ENCODE data around the gene POU4F3.

Gene POU4F3

DNA sequence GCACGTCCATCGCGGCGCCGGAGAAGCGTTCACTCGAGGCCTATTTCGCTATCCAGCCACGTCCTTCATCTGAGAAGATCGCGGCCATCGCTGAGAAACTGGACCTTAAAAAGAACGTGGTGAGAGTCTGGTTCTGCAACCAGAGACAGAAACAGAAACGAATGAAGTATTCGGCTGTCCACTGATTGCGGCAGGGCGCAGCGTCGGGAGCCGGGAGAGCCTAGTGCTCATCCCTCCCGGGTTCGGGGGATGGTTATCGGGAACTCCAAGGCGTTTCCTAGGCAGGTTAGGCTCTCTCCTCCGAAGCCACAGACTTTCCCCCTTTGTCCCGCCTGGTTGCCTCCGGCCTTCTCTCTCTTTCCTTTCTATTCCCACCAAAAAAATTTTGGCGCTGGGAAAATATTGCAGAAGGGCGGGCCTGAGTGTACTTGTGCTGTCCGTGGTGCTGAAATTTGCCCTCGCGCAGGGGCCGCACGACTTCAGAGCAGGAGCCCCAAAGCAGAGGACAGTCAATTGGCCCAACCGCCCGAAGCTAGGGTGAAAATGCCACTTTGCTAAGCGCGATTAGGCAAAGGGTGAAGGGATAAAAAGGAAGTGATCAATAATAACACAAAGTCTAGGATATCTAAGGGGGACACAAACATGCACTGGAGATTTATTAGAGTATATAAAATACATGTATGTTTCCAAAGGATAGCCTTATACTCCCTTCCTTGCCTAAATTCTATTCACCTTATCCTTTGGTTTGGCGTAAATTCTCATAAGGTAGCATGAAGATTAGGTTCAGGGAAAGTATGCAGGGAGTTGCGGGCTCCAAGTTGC lies 1.8 kb downstream of the POU4F3 start:
- peak; percentile 84 for DNase-seq

DNA sequence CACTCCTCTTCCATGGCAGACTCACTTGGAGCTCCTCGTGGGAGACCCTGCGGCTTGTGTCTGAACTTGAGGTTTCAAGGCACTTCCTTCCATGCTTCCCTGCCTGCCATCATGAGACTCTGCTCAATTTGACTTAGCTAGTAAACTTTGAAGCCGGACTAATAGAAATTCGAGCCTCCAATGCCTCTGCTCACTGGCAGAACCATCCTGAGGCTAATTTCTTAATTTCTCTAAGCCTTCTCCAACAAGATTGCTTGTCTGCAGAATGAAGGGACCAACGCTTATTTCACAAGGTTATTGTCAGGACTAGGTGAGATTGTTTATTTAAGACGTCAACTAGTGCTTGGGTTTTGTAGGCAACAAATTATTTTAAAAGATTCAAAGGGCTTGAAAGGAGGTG lies 3.2 kb downstream of the POU4F3 start:
- DNase-seq = no peak

DNA sequence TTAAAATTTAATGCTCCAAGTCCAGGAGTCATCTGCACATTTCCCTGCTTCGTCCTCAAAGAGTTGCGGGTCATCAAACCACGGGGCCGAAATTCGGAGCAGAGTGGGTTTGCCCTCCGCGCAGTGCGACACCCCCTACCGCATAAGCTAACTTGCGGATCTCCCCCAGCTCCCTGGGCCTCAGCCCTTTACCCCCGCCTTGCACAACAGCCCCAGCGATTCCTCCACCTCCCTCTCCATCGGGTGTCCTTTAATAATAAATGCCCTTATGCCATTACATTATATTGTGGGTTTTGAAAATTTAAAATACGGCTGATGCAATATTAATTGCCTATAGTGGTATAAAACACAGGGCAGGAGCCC lies 3.9 kb downstream of the POU4F3 start:
- DNase-seq = no peak

DNA sequence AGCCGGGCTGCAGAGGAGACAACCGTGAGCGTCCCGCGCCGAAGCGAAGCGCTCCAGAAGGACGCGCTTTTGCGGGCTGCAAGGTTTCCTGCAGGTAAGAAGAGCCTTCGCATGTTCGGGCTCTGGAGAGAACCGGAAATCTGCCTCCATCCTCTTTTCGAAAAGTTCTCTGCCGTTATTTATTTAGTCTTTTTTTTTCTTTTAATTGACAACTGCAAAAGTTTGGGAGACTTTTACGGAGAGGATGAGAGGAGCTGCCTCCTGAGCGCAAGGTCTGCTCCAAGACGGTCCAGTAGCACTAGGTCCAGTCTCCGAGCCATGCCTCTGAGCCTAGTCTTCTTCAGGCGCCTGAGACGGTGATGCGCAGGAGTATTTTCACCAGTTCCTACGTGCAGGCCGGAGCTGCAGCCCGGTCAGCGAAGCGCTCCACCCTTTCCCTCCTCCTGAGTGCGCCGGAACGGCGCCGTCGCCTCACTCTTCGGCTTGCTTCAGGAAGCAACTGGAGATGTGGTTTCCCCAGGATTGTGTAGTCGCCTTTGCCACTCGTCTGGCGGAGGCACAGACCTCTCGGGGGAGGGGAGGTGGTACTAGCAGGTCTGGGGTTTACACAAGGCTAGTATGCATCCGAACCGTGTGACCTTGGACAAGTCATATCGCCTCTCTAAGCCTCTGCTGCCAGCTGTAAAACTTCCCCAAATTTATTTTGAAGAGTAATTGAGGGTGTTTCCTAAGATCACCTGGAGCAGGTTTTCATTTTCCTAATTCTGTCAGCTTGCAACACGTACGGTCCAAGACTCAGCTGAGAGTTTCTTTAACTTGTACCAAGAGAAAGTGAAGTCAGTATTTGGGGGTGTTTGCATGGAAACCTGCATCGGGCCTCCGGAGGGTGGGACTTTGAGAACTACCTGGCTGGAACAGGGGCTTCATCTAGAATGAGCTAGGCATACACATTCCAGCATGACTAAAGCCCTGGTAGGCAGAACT lies 4.5 kb downstream of the POU4F3 start:
- DNase-seq = no peak

DNA sequence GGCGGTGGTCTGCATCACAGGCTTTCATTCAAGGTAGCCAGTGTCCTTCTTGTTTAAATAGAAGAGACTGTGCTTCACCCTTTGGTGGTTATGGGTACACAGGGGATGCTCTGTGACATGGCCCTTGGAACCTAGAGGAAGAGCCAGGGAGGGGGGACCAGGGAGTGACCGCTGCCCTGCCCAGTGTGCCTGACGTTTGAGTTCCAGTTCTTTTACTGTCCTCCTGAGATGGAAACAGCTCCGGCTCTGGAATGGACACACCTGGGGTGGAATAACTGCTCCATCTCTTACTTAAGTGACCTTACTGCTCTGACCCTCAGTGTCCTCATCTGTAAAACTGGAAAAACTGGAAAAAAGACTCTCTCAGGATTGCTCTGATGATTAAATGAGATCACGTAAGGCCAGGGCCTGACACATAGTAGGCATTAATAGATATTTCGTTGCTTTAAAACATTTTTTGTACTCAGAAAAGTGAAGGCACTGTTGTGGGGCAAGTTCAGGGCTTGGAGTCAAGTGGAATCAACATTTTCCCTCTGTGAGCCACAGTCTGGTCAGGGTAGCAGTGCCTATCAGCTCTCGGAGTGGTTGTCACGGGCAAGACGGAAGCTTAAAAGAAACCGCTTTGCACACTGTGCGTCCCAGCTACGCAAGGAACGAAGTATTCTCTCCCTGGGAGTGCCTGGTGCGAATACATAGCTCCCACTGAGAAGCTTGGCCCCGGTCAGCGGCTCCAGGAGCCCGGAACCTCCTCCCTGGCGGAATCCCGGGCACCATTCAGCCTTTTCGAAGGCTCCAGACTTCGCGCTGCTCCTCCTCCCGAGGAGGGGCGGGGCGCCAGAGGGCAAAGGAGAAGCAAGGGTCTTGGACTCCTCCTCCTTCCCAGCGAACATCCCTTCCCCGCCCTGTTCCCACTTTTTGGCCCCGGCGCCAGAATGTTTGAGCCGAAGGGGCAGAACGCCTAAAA lies 5.8 kb downstream of the POU4F3 start:
- DNase-seq = peak; percentile 41

DNA sequence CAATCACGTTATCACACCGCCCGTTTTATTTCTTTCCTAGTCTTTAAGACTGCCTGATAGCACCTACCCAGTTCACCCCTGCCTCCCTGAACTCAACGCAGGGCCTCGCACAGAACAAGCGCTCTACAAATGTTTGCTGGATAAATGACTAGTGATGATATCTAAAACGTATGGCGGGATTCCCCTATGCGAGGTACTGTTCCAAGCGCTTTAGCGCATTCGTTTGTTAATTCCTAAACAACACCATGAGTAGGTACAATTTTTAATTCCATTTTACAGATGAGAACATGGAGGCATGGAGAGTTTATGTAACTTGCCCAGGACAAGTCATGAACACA lies 6.6 kb downstream of the POU4F3 start:
- no peak for DNase-seq

DNA sequence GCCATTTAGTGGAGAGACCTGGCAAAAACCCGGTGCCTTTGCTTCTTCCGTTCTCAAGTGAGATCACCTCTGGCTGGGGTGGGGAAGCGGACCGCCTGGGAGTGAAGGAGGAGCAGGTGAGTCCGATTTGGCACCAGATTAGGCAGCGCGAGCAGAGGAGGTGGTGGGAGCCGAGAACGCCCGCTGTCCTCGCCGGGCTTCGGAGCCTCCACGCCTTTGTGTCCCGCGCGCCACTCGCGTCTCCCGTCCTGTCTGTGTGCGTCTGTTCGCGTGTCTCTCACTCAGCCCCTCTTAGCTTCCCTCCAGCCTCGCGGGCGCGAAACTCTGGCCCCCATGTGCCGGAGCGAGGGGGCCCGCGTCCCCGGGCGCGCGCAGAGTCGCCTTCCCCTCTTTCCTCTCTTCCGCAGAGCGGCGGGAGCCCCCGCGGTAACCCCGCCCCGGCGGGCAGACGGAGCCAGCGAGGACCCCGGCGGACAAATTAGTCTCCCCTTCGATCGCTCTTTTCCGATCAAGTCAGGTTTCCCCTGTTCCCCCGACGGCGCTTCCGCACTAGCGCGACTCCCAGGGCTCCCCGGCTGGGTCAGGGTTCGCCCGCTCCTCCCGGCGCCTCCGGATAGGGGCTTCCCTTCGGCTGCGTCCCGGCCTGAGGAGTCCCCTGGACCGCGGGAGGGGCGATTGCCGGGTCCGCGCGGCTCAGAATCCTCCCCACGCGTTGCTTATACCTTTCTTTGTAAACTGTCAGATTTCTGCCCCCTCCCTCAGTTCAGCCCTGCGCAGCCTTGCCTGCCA lies 7.1 kb downstream of the POU4F3 start:
- DNase-seq = no peak

DNA sequence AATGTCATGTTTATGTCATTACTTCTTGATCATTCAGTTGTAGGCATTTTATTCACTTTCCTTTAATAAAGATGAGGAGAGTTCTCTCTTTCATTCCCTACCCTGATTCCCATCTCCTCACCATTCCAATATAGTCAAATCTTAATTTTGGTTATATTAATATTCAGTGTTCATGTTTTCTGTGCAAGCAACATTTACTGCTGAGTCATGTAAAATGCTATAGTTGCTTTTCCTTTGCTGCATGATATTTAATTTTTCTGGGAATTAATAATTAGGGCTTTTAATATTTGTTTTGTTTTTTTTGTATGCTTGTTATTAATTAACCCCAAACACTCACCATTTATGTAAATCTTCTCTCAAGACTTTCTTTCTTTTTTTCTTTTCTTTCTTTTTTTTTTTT lies 18.5 kb downstream of the POU4F3 start:
- no peak for DNase-seq

DNA sequence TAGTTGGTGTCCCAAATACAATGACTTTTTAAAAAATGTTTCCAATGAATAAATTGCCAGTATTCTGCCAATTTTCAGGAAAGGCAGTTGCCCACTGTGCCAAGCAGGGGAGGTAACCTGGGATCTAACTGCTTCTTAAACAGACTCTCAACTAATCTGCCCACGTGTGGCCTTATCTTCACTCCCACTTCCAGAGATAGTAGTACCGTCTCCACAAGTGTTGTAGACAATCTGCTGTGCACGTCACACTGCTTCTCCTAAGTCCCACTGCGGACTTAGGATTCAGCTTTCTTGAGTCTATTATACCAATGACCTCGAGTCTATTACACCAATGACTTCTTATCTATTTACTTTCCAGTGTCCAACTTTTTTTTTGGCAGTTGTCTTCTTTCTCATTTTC lies 21.2 kb downstream of the POU4F3 start:
- DNase-seq = no peak

DNA sequence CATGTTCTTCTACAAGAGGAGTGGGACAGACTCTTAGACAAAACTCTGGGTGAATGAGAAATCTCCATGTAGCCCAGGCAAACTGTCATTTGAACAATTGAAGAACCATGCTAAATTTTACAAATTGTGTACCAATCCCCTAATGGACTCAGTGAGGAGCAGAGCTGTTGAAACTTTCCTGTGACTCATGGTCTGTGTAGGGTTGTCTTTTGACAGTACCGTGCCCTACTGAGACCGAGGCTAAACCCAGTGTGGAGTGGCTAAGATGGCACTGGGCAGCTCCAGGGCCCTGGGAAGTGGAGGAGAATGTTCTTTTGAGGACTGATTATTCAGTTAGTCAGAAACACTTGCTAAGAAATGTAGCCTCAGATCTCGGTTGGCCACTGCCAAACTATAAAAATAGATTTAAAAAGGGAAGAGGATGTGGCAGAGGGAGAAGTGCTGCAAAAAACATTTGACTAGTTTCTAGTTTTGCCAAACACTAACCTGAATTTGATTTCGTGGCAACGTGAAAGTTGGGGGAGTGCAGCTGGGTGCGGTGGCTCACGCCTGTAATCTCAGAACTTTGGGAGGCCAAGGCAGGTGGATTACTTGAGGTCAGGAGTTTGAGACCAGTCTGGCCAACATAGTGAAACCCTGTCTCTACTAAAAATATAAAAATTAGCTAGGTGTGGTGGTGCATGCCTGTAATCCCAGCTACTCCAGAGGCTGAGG lies 24.7 kb downstream of the POU4F3 start:
- no peak for DNase-seq

DNA sequence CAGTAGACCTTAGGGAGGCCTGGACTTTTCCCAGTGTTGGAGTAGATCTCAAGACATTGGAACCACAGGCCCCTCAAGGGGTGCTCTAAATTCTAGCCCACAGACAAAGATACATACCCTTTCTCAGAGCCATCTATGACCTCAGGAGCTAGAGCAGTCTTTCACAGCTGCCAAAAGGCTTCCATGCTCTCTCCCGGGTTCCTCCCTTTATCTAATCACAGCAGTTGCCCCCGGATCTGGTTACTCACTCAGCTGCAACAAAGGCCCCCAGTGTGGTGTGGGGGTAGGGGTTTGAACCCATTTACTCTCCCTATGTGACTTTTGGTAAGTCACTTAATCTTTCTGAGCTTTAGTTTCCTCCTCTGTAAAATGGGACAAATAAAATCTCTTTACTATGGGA lies 27.0 kb downstream of the POU4F3 start:
- DNase-seq = no peak

DNA sequence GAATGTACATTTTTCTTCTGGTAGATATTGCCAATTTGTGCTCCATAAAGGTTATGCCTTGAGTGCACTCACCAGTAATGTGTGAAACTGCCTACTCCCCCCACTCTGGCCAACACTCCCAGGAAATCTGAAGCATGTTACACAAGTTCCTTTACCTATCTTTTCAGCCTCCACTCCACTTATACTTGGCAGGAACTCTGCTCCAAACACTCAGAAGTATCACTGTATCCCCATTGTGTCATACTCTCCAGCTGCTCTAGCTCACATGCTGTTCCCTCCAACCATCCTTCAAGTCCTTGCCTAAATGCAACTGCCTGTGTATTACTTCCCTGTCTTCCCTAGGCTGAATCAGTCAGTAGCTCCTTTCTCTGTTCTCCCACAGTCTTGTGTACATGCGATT lies 28.3 kb downstream of the POU4F3 start:
- no peak for DNase-seq

DNA sequence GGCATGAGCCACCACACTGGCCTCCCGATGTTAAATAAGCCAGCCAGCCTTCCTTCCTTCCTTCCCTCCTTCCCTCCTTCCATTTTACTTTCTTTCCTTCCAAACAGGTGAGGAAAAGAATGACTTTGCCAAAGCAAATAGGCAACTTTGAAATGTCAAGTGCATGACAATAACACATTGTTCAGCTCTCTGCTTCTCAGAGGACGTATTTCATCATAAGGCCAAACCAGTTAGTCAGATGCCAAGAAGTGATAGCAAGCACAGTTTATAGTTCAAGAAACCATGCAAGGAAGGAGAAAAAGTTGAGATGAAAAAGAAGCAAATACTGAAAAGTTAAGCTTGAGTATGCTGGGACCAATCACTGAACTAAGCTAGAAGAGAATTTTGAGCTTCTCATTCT lies 29.5 kb downstream of the POU4F3 start:
- DNase-seq = no peak

DNA sequence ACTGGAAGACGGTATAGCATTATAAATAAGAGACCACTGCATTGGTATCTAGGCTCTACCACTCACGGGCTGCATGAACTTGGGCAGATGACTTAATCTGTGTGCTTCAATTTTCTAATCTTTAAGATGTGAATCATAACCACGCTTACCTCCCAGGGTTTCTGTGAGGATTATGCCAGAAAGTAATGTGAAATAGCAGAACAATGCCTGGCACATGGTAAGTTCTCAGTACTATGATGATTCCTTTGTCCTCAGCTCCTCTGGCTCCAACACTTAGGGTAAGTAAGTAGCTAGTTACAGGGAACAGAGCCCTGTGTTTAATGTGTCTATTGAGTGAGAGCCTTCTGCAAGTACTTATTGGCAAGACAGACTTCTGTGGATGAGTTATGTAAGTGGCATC lies 31.1 kb downstream of the POU4F3 start:
- DNase-seq = no peak

DNA sequence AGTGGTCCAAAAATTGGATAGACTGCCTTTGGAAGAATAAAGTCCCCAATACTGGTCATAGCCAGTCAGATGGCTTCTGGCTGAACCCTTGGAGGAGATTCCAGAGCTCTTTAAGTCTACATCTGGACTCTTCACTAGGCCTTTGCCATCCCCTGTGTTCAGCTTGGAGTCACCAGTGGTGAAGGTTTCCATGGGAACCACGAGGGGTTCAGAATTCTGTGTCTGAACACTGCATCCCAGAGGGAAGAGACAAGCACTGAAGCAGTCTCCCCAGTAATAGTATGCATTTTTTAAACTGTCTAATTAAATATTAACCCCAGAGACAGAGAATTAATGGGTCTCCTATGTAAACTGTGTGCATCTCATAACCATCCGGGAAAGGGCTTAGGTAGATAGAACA lies 38.2 kb downstream of the POU4F3 start:
- DNase-seq = no peak

DNA sequence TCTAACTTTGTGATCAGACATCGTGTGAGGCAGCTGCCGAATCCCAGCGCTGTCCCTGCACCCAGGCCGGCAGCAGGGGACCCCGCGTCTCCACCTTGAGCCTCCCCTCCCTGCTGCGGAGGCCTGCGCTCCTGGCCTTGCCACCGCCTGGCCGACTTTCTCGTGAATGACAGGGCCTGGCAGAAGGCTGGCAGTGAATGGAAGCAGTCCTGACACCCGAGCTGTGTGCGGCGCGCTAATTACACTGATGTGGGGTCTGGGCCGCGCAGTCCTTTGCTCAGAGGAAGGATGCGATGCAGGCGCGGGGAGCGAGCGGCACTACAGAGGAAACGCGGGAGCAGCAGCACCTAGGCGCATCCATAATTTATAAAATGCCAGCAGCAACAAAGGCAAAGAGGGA lies 40.3 kb downstream of the POU4F3 start:
- no peak for DNase-seq

DNA sequence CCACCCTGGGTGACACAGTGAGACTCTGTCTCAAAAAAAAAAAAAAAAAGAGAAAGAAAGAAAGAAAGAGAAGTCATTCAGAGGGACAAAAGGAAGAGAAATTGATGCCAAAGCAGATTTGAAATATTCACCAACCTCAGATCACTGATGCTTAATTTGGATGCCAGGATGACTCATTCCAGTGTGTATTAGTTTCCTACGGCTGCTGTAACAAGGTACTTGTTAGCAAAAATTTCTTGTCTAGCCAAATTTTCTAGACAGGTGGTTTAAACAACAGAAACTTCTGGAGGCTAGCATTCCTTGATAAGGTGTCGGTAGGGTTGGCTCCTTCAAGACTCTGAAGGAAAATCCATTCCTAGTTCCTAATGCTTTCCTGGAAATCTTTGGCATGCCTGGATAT lies 42.1 kb downstream of the POU4F3 start:
- no peak for DNase-seq

DNA sequence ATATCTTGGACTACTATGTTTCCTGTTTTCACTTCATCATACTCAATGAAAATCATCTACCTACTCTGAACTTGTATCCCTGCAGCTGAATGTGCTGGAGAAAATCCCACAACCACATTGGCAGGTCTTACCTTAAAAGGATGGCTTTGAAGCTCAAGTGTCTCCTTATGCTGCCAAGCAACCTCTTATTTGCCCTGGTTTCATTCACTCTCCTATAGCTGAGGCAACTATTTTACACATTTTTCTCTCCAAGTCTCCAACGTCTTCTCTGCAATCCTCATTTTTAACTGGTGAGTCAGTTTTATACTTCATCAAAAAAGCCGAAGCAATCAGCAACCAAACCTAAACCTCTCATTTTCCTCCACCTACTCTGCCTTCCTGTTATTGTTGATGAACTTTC lies 49.7 kb downstream of the POU4F3 start:
- DNase-seq = no peak

DNA sequence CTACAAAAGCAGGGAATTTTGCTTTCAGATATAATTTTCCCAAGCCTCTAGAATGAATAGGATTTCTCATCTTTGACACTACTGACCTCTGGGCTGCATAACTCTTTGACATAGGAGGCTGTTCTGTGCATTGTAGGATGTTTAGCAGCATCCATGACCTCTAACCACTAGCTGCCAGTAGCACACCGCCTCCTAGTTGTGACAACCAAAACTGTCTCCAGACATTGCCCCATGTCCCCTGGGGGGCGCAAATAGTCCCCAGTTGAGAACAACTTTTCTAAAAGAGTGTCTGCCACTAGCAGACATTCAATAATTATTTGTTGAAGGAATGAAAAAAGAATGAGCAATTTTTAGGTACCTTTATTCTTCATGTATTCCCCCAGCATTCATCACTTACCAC lies 51.8 kb downstream of the POU4F3 start:
- peak; percentile 23 for DNase-seq

All from hematopoietic multipotent progenitor cell treated with erythropoietin and hydrocortisone succinate and interleukin-3 and kit ligand, for 6 days (in vitro differentiated cells).